Cardiac fibroblast (primary cell): ENCODE results near the gene FBP2.
A peak's percentile ranks its signal among the peaks of the same experiment; 100 is the strongest.
"Not testable (repeated sequence)": the region's sequence is repeated elsewhere in the genome, so short reads cannot be mapped to it uniquely, and the experiment has no call there.

Source experiments
- DNase-seq, 2 donors: peaks; one replicate each; pipeline versions ENCODE4 v3.0.0 to v3.0.0-alpha.2; 2010; ENCODE audit warnings: low read depth in 2 of 2
- H3K4me3 ChIP-seq, 2 donors: replicated peaks in 1 of 2; 1 replicate in 1 of 2; 2 replicates in 1 of 2; pipeline ENCODE4 v1.5.1; 2011; ENCODE audit warnings: low read depth in 2 of 2, low read length in 2 of 2, mild to moderate bottlenecking in 2 of 2, moderate library complexity in 1 of 2
- TF ChIP-seq, protein P1 (sequence below): IDR thresholded peaks from one replicate; pipeline ENCODE4 v1.5.1; 2011; ENCODE audit warnings: low read depth, mild to moderate bottlenecking, low read length, inconsistent platforms

The FBP2 gene

DNA sequence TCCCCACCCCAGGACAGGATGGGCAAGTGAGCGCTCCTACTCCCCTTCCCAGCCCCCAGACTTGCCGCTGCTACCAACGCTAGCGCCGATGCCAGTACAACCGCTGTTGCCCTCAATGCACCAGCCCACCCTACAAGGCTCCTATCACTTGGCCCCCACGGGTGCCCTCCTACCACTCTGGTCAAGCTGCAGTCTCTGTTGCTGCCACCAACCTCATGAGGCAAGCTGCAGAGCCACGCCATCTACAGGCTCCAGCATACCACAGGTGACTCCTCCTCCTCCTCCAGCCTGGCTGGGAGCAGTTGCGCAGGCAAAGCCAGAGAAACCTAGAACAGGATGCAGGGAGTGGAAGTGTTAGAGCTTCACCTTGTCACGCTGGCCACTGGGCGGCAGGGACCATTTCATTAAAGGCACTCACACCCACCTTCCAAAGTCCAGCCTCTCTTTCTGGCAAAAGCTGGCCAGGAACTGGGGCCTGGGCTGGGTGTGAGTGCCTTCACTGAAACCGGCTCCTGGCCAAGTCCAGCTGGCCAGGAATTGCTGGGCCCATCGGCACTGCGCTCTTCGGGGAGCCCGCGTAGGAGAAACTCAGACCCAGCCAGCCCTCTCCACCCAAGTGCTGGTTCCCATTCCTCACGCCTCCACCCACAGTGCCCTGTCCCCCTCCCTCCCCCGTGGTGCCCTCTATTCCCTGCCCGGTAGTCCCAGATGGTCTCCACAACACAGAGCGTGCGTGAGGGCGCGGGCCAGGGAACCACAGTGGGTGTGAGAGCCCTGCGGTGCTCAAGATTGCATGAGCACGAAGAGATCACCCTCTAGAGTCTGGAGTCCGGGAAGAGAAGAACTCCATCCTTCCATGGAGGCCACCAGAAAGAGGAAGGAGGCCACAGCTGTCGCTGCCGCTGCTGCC lies 40.3 kb downstream of the FBP2 start:
- no peak for DNase-seq
- no peak overlapping the region for H3K4me3 ChIP-seq
- TF ChIP-seq, protein P1, sequence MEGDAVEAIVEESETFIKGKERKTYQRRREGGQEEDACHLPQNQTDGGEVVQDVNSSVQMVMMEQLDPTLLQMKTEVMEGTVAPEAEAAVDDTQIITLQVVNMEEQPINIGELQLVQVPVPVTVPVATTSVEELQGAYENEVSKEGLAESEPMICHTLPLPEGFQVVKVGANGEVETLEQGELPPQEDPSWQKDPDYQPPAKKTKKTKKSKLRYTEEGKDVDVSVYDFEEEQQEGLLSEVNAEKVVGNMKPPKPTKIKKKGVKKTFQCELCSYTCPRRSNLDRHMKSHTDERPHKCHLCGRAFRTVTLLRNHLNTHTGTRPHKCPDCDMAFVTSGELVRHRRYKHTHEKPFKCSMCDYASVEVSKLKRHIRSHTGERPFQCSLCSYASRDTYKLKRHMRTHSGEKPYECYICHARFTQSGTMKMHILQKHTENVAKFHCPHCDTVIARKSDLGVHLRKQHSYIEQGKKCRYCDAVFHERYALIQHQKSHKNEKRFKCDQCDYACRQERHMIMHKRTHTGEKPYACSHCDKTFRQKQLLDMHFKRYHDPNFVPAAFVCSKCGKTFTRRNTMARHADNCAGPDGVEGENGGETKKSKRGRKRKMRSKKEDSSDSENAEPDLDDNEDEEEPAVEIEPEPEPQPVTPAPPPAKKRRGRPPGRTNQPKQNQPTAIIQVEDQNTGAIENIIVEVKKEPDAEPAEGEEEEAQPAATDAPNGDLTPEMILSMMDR = no peak

- H3K4me3 ChIP-seq = no peak overlapping the region
- TF ChIP-seq, protein P1 = no peak
Observed at GRCh38 chr9:94545940-94546339, 47.7 kb downstream of the FBP2 start.

GRCh38 chr9:94544335-94544734 lies 49.3 kb downstream of the FBP2 start:
- DNase-seq, H3K4me3 ChIP-seq: not testable (repeated sequence)

More at GRCh38 chr9:94545940-94546339, 47.7 kb downstream of the FBP2 start:
- no peak for DNase-seq

- no peak for DNase-seq
- H3K4me3 ChIP-seq = no peak overlapping the region
- TF ChIP-seq, protein P1 = no peak
Observed at GRCh38 chr9:94538908-94539307, 54.7 kb downstream of the FBP2 start.

DNA sequence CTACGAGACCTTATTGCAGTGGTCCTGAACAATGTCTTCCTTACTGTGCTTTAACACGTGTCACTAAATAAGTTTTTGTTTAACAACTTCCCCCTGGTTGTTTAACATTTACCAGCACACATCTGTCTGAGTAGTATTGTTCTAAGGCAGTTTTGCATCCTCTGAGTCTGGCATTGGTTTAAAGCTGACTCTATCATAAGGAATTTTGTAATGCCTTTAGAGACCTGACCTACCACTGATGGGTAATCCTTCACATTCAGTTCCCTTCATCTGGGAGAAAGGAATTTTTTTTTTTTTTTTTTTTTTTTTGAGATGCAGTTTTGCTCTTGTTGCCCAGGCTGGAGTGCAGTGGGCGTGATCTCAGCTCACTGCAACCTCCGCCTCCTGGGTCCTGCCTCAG lies 58.7 kb downstream of the FBP2 start:
- TF ChIP-seq, protein P1 = no peak
- peak in 1 of 2 donors; percentile 13 for DNase-seq
- H3K4me3 ChIP-seq = no peak overlapping the region

DNA sequence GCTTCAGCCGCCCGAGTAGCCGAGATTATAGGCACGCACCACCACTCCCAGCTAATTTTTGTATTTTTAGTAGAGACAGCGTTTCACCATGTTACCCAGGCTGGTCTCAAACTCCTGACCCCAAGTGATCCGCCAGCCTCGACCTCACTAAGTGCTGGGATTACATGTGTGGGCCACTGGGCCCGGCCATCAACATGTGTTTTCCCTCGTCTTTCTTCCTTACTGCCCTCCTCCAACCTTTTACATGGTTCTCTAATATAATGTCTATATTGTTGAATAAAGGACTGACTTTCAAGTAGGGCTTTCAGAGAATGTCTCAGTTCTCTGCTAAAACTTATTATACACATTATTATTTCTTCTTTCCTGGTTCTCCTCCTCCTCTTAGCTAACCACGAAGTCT lies 60.0 kb downstream of the FBP2 start:
- DNase-seq = no peak
- no peak overlapping the region for H3K4me3 ChIP-seq
- TF ChIP-seq, protein P1 = no peak

DNA sequence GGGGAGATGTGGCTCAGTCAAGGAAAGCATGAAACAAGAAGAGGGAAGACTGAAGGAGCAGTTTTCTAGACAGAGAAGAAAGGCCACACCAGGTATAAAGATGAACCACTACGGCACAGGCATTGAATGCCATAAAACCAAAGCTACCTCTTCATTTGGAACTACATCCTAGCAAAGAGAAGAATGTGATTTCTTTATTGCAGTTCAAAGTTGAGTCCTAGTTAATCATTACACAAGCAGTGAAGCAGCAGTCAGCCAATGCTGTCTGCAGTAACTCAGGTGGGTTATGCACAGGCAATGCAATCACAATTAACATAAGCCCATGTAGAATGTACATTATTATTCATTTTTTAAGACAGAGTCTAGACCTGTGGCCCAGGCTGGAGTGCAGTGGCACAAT lies 60.5 kb downstream of the FBP2 start:
- no peak for DNase-seq
- no peak overlapping the region for H3K4me3 ChIP-seq
- TF ChIP-seq, protein P1 = no peak
